Measurements from ENCODE around the gene AK3. TPM values are rescaled to one million over a fixed set of nuclear protein-coding genes. Genes with fewer than 3 reads are reported as not detected.

The AK3 gene
- total RNA-seq, 1 donor from 2014 or later: 28.9 TPM

DNA sequence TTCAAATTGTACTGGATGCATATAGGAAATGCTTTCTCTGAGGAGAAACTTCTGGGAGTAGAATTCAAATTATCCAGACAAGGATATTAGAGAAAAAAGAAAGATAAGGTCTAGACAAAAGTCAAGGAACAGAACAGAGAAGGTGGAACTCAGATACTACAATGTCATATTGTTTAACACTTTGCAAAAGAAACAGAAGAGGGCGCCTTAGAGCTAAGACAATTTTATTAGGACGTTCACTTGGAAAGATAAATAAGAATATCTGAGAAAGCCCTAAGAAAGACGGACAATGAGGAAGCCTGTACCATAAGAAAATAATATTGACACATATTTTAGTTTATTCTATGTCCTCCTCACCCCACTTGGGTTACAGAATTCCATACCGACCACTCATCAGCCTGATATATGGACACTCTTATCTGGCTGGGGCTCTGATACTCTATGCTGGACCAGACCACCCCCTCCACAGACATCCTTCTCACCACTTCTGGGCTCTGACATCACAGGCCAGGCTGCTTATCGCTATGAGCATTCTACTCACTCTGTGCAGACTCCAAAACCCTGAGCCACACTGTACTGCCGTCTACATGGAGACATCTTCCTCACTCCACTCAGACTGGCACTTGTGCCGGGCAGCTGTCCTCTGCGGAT, 9.1 kb upstream of the AK3 start:
- intact Hi-C loops (cut with micrococcal nuclease): loop anchor here (2.0 kb wide), 1 partner anchor 675 kb away; no protein-coding TSS in a partner anchor

DNA sequence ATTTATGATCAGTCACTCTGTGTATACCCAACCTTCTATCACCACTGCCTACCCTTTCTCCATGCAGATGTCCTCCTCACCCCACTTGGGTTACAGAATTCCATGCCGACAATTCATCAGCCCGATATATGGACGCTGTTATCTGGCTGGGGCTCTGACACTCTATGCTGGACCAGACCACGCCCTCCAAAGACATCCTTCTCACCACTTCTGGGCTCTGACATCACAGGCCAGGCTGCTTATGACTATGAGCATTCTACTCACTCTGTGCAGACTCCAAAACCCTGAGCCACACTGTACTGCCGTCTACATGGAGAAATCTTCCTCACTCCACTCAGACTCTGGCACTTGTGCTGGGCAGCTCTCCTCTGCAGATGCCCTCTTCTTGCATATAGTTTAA, 7.6 kb upstream of the AK3 start:
- intact Hi-C loops (cut with micrococcal nuclease): no loop called here

DNA sequence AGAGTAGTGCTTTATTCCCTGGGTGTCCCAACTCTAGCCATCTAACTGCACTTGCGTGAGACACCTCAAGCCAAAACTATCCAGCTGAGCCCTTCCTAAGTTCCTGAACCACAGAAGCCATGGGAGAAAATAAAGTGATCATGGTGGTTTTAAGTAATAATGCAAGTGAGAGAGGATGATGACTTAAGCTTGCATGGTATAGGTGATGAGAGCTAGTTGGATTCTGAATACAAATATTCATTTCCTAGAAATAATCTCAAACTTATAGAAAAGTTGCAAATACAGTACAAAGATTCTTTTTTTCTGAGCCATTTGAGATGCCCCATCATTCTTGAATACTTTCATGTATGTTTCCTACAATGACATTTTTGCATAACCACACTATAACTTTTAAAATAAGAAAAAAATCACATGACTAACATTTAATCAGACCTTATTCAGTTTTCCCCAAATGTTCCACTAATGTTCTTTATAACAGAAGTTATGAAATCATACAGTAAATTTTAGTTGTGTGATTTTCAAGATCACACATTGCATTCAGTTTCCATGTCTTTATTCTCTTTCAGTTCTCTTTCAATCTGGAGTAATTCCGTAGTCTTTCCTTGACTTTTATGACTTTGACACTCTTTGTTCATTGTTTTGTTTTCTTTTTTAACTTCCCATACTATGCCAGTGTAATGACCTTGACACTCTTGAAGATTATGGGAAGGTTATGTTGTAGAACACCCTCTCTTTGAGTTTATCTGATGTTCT, 5.5 kb upstream of the AK3 start:
- intact Hi-C loops (cut with micrococcal nuclease): no loop called here

DNA sequence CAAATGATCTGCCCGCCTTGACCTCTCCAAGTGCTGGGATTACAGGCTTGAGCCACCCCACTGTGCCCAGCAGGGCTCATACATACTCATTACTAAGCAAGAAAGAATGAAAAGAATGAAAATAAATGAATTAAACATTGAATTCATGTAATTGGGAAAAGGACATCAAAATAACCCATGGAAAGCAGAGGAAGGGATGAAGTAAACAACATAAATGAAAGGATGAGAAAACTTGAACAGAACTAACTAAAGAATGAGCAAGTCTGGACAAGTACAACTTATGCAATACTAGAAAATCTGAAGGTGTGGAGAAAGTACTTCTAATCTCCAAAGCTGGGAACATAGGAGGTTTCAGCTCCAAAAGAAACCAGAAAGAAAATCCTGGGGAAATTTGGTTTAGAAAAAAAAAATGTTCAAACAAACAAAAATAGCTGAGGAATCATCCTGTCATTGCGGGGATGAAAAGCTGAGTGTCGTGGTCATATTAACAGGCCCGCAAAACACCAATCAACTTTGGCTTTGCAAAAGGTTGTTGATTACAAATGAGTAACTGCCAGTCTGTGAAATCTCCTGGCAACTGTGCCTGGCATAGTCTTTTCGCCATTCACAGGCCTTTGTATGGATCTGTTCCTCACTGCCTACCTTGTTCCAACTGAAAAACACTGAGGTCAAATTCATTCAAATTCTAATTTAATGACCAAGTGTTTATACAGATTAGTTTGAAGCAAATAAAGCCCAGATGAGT, 2.3 kb upstream of the AK3 start:
- intact Hi-C loops (cut with micrococcal nuclease): loop anchor here (5.0 kb wide), 4 partner anchors 81 to 1264 kb away; partner anchors contain the start of genes JAK2, PLGRKT and PLPP6

DNA sequence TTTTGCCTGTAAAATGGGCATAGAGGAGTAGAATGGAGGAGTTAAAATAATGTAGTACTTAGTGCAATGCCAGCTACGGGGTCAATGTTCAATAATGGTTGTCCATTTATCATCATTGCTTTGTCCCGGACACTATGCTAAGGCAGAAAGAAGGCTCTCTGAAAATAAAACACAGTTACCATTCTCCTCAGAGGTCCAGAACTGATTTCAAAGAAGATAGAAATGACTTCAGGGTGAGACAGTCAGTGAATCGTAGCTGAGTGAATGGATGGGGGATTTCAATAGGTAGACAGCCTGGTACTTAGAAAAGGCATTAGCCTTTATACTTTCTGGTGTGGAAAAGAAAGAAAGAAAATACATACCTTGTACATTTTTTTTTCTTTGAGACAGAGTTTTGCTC, 1.2 kb upstream of the AK3 start:
- intact Hi-C loops (cut with micrococcal nuclease): loop anchor here (5.0 kb wide), 4 partner anchors 80 to 1265 kb away; partner anchors contain the start of genes JAK2, PLGRKT and PLPP6

DNA sequence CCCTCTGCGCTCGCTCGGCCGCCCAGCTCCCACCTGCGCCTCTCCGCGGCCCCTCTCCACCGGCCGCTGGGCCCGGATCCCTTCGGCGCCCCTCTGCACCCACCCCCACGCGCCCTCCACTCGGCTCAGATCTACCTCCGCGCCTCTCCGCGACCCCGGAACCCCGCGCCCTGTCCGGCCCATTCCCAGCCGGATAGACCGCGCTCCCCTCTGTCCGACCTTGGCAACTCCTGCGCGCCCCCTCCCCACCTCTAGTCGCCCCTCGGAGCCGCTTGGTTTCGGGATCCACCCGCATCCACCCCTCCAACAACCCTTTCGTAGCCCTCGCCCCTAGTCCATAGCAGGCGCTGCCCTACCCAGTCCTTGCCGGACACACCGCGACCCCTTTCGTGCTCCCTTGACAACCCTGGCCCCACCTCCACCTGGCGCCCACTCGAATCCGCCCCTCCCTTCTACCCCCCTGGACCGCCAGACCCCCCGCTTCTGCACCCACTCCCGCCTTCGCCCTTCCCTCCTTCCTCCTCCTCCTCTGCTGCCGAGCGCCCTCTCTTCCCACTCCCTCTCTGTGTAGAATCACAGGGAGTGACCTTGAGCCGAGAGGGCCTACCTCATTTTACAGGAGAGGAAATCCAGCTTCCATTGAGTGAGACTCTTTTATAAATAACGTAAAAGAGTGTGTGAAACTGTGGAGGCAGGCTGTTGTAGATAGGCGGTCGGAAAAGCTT, 525 bp upstream of the AK3 start:
- intact Hi-C loops (cut with micrococcal nuclease): loop anchor here (1.0 to 5.0 kb wide), 5 partner anchors 62 to 1266 kb away; partner anchors contain the start of genes CDC37L1, JAK2, PLGRKT and PLPP6

DNA sequence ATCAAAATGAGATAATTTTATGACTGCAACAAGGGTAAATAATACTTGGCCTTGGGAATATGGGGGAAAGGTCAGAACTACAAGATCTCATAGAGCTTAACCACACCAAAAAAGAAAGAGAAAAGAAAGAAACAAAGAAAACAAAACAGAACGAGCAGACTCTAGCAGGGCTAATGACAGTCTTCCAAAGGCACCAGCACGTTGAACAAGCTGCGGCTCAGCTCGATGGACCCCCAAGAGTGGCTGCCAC, 689 bp downstream of the AK3 start:
- intact Hi-C loops (cut with micrococcal nuclease): loop anchor here (1.0 to 5.0 kb wide), 5 partner anchors 52 to 1267 kb away; partner anchors contain the start of genes JAK2, PLGRKT, PLPP6 and RCL1

DNA sequence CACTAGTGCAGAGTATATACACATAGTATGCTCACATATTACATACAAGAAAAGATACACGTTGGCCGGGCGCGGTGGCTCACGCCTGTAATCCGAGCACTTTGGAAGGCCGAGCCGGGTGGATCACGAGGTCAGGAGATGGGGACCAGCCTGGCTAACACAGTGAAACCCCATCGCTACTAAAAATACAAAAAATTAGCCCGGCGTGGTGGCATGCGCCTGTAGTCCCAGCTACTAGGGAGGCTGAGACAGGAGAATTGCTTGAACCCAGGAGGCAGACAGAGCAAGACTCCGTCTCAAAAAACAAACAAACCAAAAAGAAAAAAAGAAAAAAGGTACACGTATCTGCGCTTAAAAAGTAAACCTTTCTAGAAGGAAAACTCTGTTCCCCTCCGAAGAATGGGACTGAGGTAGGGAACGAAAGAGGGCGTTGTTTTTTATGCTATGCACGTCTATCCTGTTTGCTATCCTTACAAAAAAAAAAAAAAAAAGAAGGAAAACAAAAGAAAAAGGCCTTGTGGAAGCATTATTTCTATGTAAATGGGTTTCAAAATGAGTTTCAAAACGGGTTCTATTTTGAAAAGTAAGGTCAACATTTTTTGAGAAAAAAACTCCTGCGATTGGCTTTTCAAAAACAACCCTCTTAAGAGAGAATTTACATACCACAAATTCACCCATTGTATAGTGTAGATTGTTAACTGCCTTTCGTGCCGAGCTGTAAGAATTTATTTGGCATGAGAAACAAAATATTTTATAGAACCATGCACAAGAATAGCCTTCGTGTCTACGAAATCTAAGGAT, 1.2 kb downstream of the AK3 start:
- intact Hi-C loops (cut with micrococcal nuclease): loop anchor here (1.0 to 5.0 kb wide), 5 partner anchors 53 to 1268 kb away; partner anchors contain the start of genes JAK2, PLGRKT, PLPP6 and RCL1

DNA sequence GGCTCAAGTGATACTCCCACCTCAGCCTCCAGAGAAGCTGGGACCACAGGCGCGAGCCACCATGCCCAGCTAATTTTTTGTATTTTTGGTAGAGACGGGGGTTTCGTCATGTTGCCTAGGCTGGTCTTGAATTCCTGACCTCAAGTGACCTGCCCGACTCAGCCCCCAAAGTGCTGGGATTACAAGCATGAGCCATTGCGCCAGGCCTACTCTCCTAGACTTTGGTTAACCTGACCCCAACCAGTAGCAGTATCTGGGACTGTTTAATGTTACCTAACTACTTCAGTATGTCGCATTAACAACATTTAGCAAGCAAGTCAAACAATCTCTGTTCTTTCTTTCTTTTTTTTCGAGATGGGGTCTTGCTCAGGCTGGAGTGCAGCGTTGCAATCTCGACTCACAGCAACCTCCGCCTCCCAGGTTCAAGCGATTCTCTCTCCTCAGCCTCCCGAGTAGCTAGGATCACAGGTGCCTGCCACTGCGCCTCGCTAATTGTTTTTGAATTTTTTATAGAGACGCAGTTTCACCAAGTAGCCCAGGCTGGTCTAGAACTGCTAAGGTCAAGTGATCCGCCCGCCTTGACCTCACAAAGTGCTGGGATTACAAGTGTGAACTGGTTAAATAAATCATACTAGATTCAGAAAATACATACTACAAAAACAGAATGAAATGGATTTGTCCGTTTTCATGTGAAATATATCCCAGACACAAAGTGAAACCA, 2.0 kb downstream of the AK3 start:
- intact Hi-C loops (cut with micrococcal nuclease): no loop called here

DNA sequence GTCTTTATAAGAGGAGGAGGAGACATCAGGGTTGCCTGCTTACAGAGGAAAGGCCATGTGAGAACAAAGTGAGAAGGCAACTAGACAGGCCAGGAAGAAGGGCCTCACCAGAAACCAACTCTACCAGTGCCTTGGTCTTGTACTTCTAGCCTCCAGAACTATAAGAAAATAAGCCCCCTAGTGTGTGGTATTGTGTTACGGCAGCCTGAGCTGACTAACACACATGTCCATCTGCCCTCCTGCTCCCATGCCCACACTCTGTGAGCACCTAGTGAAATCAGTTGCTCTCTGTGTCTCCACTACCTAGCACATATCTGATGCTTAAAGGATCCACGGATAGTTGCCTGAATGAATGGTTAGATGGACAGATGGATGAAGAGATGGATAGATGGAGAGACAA, 6.9 kb downstream of the AK3 start:
- intact Hi-C loops (cut with micrococcal nuclease): no loop called here

DNA sequence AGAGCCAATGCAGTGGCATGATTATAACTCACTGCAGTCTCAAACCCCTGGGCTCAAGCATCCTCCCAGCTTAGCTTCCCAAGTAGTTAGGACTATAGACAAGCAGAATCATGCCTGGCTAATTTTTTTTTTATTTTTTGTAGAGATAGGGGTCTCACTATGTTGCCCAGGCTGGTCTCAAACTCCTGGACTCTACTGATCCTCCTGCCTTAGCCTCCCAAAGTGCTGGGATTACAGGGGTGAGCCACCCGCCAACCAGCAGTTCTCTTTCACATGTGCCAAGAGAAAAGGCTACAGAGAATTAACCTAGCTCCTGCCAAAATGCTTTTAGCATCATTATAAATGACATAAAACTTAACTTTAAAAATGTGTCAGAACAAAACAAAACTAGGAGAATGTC, 8.1 kb downstream of the AK3 start:
- intact Hi-C loops (cut with micrococcal nuclease): no loop called here

DNA sequence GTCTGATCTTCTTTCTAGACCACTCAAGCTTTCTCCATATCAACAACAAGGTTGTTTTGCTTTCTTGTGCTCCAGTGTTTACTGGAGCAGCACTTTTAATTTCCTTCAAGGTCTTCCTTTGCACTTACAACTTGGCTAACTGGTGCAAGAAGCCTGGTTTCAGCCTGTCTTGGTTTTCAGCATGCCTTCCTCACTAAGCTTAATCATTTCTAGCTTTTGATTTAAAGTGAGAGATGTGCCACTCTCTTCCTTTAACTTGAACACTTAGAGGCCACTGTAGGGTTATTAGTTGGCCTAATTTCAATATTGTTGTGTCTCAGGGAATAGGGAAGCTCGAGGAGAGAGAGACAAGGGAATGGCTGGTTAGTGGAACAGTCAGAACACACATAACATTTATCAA, 13.4 kb downstream of the AK3 start:
- intact Hi-C loops (cut with micrococcal nuclease): no loop called here

DNA sequence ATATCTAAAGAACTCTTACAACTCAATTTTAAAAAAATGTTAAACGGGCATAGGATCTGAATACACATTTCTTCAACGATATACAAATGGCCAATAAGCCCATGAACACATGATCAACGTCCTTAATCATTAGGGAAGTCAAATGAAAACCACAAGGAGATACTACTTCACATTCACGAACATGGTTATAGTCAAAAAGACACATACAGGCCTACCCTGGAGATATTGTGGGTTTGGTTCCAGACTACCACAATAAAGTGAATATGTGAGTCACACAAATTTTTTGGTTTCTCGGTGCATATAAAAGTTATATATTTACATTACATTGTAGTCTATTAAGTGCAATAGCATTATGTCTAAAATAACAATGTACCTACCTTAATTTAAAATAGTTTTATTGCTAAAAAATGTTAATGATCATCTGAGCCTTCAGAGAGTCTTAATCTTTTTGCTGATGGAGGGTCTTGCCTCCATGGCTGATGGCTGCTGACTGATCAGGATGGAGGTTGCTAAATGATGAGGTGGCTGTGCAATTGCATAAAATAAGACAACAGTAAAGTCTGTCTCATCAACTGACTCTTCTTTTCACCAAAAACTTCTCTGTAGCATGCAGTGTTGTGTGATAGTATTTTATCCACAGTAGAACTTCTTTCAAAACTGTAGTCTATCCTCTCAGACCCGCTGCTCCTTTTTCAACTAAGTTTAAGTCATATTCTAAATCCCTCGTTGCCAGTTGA, 15.1 kb downstream of the AK3 start:
- intact Hi-C loops (cut with micrococcal nuclease): loop anchor here (1.0 kb wide), 1 partner anchor 46 kb away; no protein-coding TSS in a partner anchor

DNA sequence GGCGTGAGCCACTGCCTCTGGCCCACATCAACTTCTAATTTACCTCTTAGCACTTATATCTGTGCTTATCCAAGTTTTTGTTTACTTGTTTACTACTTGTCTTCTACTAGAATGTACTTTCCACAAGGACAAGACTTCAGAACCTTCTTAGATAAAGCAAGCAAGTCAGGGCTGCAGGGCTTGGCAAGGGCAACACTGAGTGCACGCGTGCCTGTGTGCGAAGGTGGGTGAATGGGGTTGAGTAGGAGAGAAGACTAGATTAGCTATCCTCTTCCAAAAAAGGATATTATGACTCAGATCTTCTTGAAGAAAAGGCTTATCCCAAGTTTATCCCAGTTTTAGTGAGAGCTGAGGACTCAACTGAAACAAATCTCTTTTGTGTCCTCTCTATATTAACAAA, 19.3 kb downstream of the AK3 start:
- intact Hi-C loops (cut with micrococcal nuclease): no loop called here

DNA sequence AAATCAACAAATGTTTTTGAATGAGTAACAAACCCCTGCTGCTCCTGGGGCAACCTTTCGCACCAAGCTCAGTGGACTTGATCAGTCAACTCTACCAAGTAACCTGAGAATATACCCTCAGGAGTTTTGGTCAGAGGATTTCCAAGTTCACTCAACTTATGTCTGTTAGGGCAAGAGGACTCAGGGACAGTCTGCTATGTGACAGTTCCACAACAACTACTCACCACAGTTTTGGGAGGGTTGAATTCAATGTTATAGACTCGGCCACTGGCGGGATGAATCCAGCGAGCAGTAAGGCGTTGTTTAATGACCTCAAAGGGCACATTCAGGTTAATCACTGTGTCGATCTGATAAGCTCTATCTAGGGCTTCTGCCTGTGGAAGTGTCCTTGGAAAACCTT, 22.1 kb downstream of the AK3 start:
- intact Hi-C loops (cut with micrococcal nuclease): no loop called here

DNA sequence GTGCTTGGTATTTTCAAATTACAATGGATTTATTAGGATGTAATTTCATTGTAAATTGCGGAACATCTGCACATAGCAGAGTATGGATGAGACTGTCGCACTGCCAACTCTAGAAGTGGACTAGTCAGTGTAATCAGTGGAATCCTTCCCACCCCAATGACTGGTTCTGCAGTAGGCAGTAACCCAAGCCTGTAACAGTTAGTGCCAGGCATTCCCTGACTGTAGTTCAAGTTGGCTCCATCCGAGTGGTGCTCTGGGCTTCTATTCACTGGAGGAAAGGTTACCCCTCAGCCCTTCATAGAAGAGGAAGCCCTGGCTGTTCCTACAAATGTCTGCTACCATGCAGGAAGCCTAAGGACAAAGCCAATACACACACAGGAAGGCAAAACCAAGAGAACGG, 23.2 kb downstream of the AK3 start:
- intact Hi-C loops (cut with micrococcal nuclease): no loop called here

DNA sequence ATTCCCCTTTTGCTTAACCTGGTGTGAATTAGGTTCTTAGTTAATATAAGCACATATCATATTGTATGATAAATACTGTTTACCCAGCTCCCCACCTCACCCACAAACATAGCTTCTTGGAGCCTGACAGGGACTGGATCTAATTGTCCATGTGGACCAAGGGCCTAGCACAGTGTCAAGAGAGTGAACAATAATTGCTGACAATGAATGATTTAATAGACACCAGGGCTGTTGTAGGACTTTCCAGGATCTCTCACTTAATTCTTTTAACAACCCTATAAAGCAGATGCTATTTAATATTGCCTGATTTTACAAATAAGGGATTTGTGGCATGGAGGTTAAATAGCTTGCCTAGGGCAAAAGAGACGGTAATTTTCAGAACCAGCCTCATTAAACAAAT, 24.8 kb downstream of the AK3 start:
- intact Hi-C loops (cut with micrococcal nuclease): no loop called here

DNA sequence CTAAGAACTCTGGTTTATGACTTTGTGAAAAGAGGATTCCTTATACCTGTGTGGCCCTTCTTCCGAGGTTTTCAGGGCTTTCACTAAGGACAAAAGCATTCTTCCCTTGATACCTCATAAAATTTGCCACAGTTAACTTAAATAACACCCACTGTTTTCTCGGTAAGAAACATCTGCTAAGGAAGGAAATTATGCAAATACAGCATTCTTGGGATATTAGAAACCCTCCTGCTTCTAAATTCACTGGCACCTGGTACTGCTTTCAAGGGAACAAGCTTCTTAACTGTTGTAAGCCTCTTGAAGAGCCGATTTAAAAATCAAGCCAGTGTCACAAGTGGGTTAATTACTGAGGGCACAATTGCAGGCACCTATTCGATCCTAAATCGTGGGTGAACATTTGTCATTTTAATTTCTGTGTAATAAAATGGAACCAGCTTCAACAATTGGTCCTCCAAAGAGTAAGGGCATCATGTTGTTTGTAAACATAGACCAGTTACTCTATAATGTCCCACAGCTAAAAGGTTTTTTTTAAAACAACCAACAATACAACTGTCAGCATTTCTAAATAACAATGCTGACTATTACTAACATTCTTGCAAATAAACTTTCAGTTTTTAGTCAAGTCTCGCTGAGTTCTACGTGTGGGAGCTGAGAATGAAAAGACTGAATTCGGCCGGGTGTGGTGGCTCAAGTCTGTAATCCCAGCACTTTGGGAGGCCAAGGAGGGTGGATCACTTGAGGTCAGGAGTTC, 26.6 kb downstream of the AK3 start:
- intact Hi-C loops (cut with micrococcal nuclease): no loop called here

DNA sequence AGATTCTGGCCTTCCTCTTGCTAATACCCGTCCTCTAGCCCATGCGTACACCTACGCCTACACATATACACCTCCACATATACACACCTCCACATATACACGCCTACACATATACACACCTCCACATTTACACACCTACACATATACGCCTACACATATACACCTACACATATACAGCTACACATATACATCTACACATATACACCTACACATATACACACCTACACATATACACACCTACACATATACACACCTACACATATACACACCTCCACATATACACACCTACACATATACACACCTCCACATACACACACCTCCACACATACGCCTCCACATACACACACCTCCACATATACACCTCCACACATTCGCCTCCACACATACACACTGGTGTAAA, 27.2 kb downstream of the AK3 start:
- intact Hi-C loops (cut with micrococcal nuclease): no loop called here
